K562 (cell line): Measurements from ENCODE around the gene TLL1. TPM values are rescaled to one million over a fixed set of nuclear protein-coding genes. Genes with fewer than 3 reads are reported as not detected.
A peak's percentile ranks its signal among the peaks of the same experiment; 100 is the strongest.

Source experiments
- ATAC-seq: fragments of 200-7000 bp; cut with Tn5 transposase; 3 replicates; pipeline ENCODE4 v1.9.1; 2020; ENCODE audit warnings: moderate library complexity
- BruUV-seq: library from RNA; stranded (reverse); fragments of 400-500 nt; replicated peaks from 2 replicates; lab custom pipeline; 2021; lab: Mats Ljungman, UMichigan
- CTCF ChIA-PET: fragments of 300-600 bp; formaldehyde crosslinking; extraction: SDS; loops from one replicate; lab custom pipeline; 2021; ENCODE audit warnings: low intra/inter-chr PET ratio; lab: Yijun Ruan, JAX
- POLR2A ChIA-PET: fragments of 300-600, 350-650 bp; sonication (Branson Sonifier 250); formaldehyde crosslinking; extraction: SDS; loops from one replicate; lab custom pipeline; 2021; ENCODE audit warnings: antibody characterized with exemption, inconsistent platforms; lab: Yijun Ruan, JAX
- DNase-seq, 4 experiments: peaks; one replicate each; pipeline versions ENCODE4 v3.0.0 to v3.0.0-alpha.2; 2011 to 2018; ENCODE audit warnings: low spot score in 3 of 4, mixed read lengths in 3 of 4; ENCODE audit errors: extremely low read depth in 1 of 4
- FAIRE-seq: peaks from 2 replicates; lab custom pipeline; 2011; peaks lifted over from hg19 to GRCh38; lab: Jason Lieb, UNC
- H2AFZ ChIP-seq: 2 replicates; pipeline ENCODE4 v1.6.0; 2011; ENCODE audit warnings: low read depth, low read length, control low read depth, inconsistent platforms
- H3K27ac ChIP-seq: fragments of 200-600 bp; 3 replicates; pipeline ENCODE4 v1.8.0; 2011; ENCODE audit warnings: low read depth, mild to moderate bottlenecking, control low read depth, inconsistent platforms, low read length, moderate library complexity, mixed read lengths; ENCODE audit errors: extremely low read depth
- H3K27me3 ChIP-seq, 2 experiments: fragments of 300-600 bp in 1 of 2; 2 replicates in 1 of 2; 3 replicates in 1 of 2; pipeline versions ENCODE4 v1.6.0 to v1.8.0; 2011; ENCODE audit warnings: inconsistent platforms in 2 of 2, low read length in 2 of 2, mild to moderate bottlenecking in 1 of 2, mixed read lengths in 1 of 2, moderate library complexity in 1 of 2; ENCODE audit not compliant: control insufficient read depth in 2 of 2, insufficient read depth in 2 of 2
- H3K36me3 ChIP-seq: fragments of 300-600 bp; 3 replicates; pipeline ENCODE4 v1.8.0; 2011; ENCODE audit warnings: mild to moderate bottlenecking, low read length, inconsistent platforms; ENCODE audit not compliant: control insufficient read depth, insufficient read depth
- H3K4me1 ChIP-seq, 2 experiments: fragments of 200-600 bp in 1 of 2; replicated peaks in 1 of 2; 2 replicates in 1 of 2; 3 replicates in 1 of 2; pipeline versions ENCODE4 v1.5.1 to v1.8.0; 2011; ENCODE audit warnings: inconsistent platforms in 2 of 2, low read length in 2 of 2, mild to moderate bottlenecking in 1 of 2, mixed read lengths in 1 of 2, moderate library complexity in 1 of 2; ENCODE audit not compliant: control insufficient read depth in 2 of 2, insufficient read depth in 2 of 2
- H3K4me2 ChIP-seq: 2 replicates; pipeline ENCODE4 v1.6.1; 2011; ENCODE audit warnings: low read length, control low read depth, inconsistent platforms, mixed read lengths; ENCODE audit not compliant: insufficient read depth
- H3K4me3 ChIP-seq: fragments of 200-600 bp; sonication (generic), shearing (Covaris generic); 2 replicates; pipeline ENCODE4 v1.5.1; 2016; ENCODE audit warnings: control low read depth, inconsistent platforms
- H3K79me2 ChIP-seq: fragments of 200-600 bp; 3 replicates; pipeline ENCODE4 v1.8.0; 2011; ENCODE audit warnings: low read length, inconsistent platforms; ENCODE audit not compliant: control insufficient read depth, insufficient read depth
- H3K9ac ChIP-seq, 2 experiments: 2 replicates each; pipeline versions ENCODE4 v1.6.0 to v1.6.1; 2011; ENCODE audit warnings: low read depth in 2 of 2, low read length in 2 of 2, control low read depth in 1 of 2, inconsistent platforms in 1 of 2, mild to moderate bottlenecking in 1 of 2, mixed read lengths in 1 of 2; ENCODE audit not compliant: insufficient read depth in 1 of 2
- H3K9me1 ChIP-seq: one replicate; pipeline ENCODE4 v1.6.0; 2011; ENCODE audit warnings: inconsistent platforms, mild to moderate bottlenecking, low read length, moderate library complexity; ENCODE audit not compliant: control insufficient read depth, insufficient read depth
- H3K9me3 ChIP-seq: replicated peaks from 2 replicates; pipeline ENCODE4 v1.5.1; 2011; ENCODE audit warnings: low read depth, low read length, inconsistent platforms; ENCODE audit not compliant: control insufficient read depth, insufficient read depth
- H4K20me1 ChIP-seq: replicated peaks from 2 replicates; pipeline ENCODE4 v1.6.1; 2011; ENCODE audit warnings: low read length, inconsistent platforms, mixed read lengths; ENCODE audit not compliant: control insufficient read depth, insufficient read depth
- BRD9 ChIP-seq: fragments of 450-650 bp; IDR thresholded peaks from 2 replicates; pipeline ENCODE4 v1.6.1; 2018; ENCODE audit warnings: low read depth; ENCODE audit not compliant: partially characterized antibody
- FOXM1 ChIP-seq, 2 experiments: fragments of 450-650 bp in 1 of 2; sonication (generic) in 1 of 2; formaldehyde crosslinking in 1 of 2; IDR thresholded peaks; 2 replicates each; pipeline versions ENCODE4 v1.6.1 to v1.9.0; 2017 to 2022; ENCODE audit warnings: low read depth in 2 of 2, mild to moderate bottlenecking in 2 of 2, missing genetic modification reagents in 1 of 2, moderate library complexity in 1 of 2
- FOXO4 ChIP-seq: fragments of 450-650 bp; formaldehyde crosslinking; IDR thresholded peaks from 2 replicates; pipeline ENCODE4 v1.4.0; 2020; ENCODE audit warnings: mild to moderate bottlenecking, moderate library complexity
- MTA2 ChIP-seq: fragments of 450-650 bp; IDR thresholded peaks from 2 replicates; pipeline ENCODE4 v1.6.1; 2016; ENCODE audit warnings: low read depth
- MTA3 ChIP-seq: fragments of 450-650 bp; formaldehyde crosslinking; IDR thresholded peaks from 2 replicates; pipeline ENCODE4 v1.6.1; 2017; ENCODE audit warnings: mild to moderate bottlenecking, borderline replicate concordance
- NR2C2 ChIP-seq, 2 experiments: fragments of 200-800 bp in 1 of 2; sonication (Bioruptor generic) in 1 of 2; sonication (generic) in 1 of 2; formaldehyde crosslinking in 1 of 2; IDR thresholded peaks; 2 replicates each; pipeline versions ENCODE4 v1.6.1 to v1.8.0; 2016 to 2022; ENCODE audit warnings: mild to moderate bottlenecking in 1 of 2, missing compliant biosample characterization in 1 of 2, missing genetic modification characterization in 1 of 2, missing genetic modification reagents in 1 of 2
- PHF8 ChIP-seq: fragments of 200-600 bp; sonication (generic); IDR thresholded peaks from 2 replicates; pipeline ENCODE4 v1.6.1; 2012; ENCODE audit warnings: mixed run types, mild to moderate bottlenecking, inconsistent platforms, low read length, moderate library complexity, borderline replicate concordance
- SAFB ChIP-seq: fragments of 200-400 bp; formaldehyde crosslinking; IDR thresholded peaks from 2 replicates; pipeline ENCODE4 v1.6.1; 2017; ENCODE audit warnings: low read depth, low read length, borderline replicate concordance
- SMAD2 ChIP-seq: fragments of 150-350 bp; IDR thresholded peaks from 2 replicates; pipeline ENCODE4 v1.6.1; 2014; ENCODE audit warnings: low read depth, mild to moderate bottlenecking, low read length
- SMC3 ChIP-seq: conservative IDR thresholded peaks from 2 replicates; pipeline ENCODE4 v1.6.1; 2011; ENCODE audit warnings: low read depth, low read length, improper control_type of control experiment; ENCODE audit not compliant: insufficient read depth
- SUPT5H ChIP-seq: fragments of 450-650 bp; IDR thresholded peaks from 2 replicates; pipeline ENCODE4 v1.6.1; 2016
- ZNF282 ChIP-seq: sonication (generic); formaldehyde crosslinking; IDR thresholded peaks from 2 replicates; pipeline ENCODE4 v1.8.1; 2023; ENCODE audit warnings: missing genetic modification reagents
- WGBS: fragments of 100-300 bp; shearing (Covaris generic); methylation state at CpG from one replicate; pipeline ENCODE4 v1.1.6; 2016; ENCODE audit warnings: low coverage, mixed read lengths; ENCODE audit not compliant: insufficient coverage; ENCODE audit errors: missing lambda C conversion rate; 5-methylcytosine and 5-hydroxymethylcytosine counted together
- in situ Hi-C: fragments of 300-500 bp; cut with MboI; formaldehyde crosslinking; loops from 4 replicates; pipeline ENCODE4 v1.15.0; 2018; ENCODE audit warnings: inconsistent platforms, mixed read lengths
- intact Hi-C: fragments of 100-400 bp; cut with micrococcal nuclease; formaldehyde crosslinking; loops from 2 replicates; pipeline ENCODE4 v1.14.2; 2022
- polyA plus RNA-seq, 8 experiments: library from polyadenylated mRNA; depleted of rRNA in 4 of 8; stranded (reverse) in 5 of 8; unstranded in 3 of 8; fragments of >200 nt; fragmentation: Nextera tagmentation in 2 of 8; fragmentation: Illumina TruSeq in 1 of 8; extraction: Ambion mirVana in 2 of 8; extraction: Trizol in 1 of 8; gene quantifications; 2 replicates each; pipeline versions ENCODE4 v1.2.1 to v1.2.3, GENCODE V29; 2011 to 2014; ENCODE audit warnings: inconsistent platforms in 1 of 8, missing spikeins in 1 of 8
- total RNA-seq, 7 experiments: library from RNA; depleted of rRNA in 6 of 7; stranded (reverse); fragments of >200 nt in 6 of 7; fragmentation: Illumina TruSeq in 2 of 7; extraction: Trizol in 2 of 7; gene quantifications; 2 replicates each; pipeline versions ENCODE4 v1.2.1 to v1.2.3, GENCODE V29; 2011 to 2021; ENCODE audit warnings: low replicate concordance in 1 of 7
- TF ChIP-seq, protein P1 (sequence below): fragments of 450-650 bp; formaldehyde crosslinking; IDR thresholded peaks from 2 replicates; pipeline ENCODE4 v1.4.0; 2020; ENCODE audit warnings: mild to moderate bottlenecking, moderate library complexity
- TF ChIP-seq, protein P2 (sequence below): fragments of 450-650 bp; IDR thresholded peaks from 2 replicates; pipeline ENCODE4 v1.6.1; 2017; ENCODE audit warnings: antibody characterized with exemption, mild to moderate bottlenecking

The TLL1 gene
- total and polyA plus RNA-seq, 9 of the 15 experiments (the other 6 are each of a cell fraction or from before 2014, with no cell fraction given) = not detected

- intact Hi-C loops (loop anchor here (1.0 kb wide), 2 partner anchors 555 to 599 kb away; no protein-coding TSS in a partner anchor), in situ Hi-C loops (loop anchor here (10.0 to 25.0 kb wide), 2 partner anchors 557 to 955 kb away; no protein-coding TSS in a partner anchor)
- Histone ChIP-seq H3K9ac (no peak overlapping the region), H3K4me2 (no peak overlapping the region), H3K79me2 (no peaks in the 10 kb centered on the region), H4K20me1 (no peaks in the 10 kb centered on the region), H3K9me3 (no peaks in the 10 kb centered on the region), H3K4me1 (no peaks in the 10 kb centered on the region), H3K9me1 (no peaks in the 10 kb centered on the region), H3K27ac (no peak overlapping the region), H3K36me3 (no peaks in the 10 kb centered on the region), H2AFZ (no peak overlapping the region), H3K27me3 (no peaks in the 10 kb centered on the region), H3K4me3 (no peak overlapping the region)
- no TSS peak for BruUV-seq
- FAIRE-seq (no peak), ATAC-seq (peak; percentile 71; the same call in 2 of the 3 replicates), DNase-seq (peak; percentile 13 to 48 (median 16))
- 0% methylated on average over 2 of the region's 2 CpGs for WGBS
- POLR2A ChIA-PET = no interaction called here
- CTCF ChIA-PET = interaction anchor here (1.4 to 1.6 kb wide), 2 partner anchors 555 to 599 kb away, joined by 6 to 14 read pairs; no protein-coding TSS in a partner anchor
- TF ChIP-seq FOXO4 (CRISPR knock-in tag) (no peak), NR2C2 (CRISPR knock-in tag; IDR thresholded peaks at IDR 0.05) (no peak), NR2C2 (tag; IDR thresholded peaks at IDR 0.05) (no peak), PHF8 (no peak), SMAD2 (no peak), BRD9 (no peak), MTA2 (no peak), SUPT5H (no peak), SAFB (no peak), ZNF282 (CRISPR knock-in tag) (no peak), MTA3 (no peak), FOXM1 (IDR thresholded peaks at IDR 0.05; ENCODE audit: low read depth) (no peak), FOXM1 (CRISPR knock-in tag; IDR thresholded peaks at IDR 0.05; ENCODE audit: low read depth) (no peak), SMC3 (0 out of 2 replicates have a peak, but pooled peaks have one; percentile 26)
- TF ChIP-seq, protein P1, sequence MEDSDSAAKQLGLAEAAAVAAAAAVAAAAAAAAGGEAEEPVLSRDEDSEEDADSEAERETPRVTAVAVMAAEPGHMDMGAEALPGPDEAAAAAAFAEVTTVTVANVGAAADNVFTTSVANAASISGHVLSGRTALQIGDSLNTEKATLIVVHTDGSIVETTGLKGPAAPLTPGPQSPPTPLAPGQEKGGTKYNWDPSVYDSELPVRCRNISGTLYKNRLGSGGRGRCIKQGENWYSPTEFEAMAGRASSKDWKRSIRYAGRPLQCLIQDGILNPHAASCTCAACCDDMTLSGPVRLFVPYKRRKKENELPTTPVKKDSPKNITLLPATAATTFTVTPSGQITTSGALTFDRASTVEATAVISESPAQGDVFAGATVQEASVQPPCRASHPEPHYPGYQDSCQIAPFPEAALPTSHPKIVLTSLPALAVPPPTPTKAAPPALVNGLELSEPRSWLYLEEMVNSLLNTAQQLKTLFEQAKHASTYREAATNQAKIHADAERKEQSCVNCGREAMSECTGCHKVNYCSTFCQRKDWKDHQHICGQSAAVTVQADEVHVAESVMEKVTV (CRISPR knock-in tag) = peak; percentile 62
- TF ChIP-seq, protein P2, sequence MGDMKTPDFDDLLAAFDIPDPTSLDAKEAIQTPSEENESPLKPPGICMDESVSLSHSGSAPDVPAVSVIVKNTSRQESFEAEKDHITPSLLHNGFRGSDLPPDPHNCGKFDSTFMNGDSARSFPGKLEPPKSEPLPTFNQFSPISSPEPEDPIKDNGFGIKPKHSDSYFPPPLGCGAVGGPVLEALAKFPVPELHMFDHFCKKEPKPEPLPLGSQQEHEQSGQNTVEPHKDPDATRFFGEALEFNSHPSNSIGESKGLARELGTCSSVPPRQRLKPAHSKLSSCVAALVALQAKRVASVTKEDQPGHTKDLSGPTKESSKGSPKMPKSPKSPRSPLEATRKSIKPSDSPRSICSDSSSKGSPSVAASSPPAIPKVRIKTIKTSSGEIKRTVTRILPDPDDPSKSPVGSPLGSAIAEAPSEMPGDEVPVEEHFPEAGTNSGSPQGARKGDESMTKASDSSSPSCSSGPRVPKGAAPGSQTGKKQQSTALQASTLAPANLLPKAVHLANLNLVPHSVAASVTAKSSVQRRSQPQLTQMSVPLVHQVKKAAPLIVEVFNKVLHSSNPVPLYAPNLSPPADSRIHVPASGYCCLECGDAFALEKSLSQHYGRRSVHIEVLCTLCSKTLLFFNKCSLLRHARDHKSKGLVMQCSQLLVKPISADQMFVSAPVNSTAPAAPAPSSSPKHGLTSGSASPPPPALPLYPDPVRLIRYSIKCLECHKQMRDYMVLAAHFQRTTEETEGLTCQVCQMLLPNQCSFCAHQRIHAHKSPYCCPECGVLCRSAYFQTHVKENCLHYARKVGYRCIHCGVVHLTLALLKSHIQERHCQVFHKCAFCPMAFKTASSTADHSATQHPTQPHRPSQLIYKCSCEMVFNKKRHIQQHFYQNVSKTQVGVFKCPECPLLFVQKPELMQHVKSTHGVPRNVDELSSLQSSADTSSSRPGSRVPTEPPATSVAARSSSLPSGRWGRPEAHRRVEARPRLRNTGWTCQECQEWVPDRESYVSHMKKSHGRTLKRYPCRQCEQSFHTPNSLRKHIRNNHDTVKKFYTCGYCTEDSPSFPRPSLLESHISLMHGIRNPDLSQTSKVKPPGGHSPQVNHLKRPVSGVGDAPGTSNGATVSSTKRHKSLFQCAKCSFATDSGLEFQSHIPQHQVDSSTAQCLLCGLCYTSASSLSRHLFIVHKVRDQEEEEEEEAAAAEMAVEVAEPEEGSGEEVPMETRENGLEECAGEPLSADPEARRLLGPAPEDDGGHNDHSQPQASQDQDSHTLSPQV = no peak
Observed at GRCh38 chr4:166091912-166092510, 219.0 kb downstream of the TLL1 start.
